GM18868 (cell line): ENCODE data around the gene FYN.
A peak's percentile ranks its signal among the peaks of the same experiment; 100 is the strongest.
"Not testable (repeated sequence)": the region's sequence is repeated elsewhere in the genome, so short reads cannot be mapped to it uniquely, and the experiment has no call there.

Source experiments
- ATAC-seq: cut with Tn5 transposase; IDR thresholded peaks from one replicate; pipeline ENCODE4 v1.9.1; 2021; ENCODE audit warnings: mild to moderate bottlenecking, moderate library complexity; ENCODE audit not compliant: unreplicated experiment

The FYN gene

DNA sequence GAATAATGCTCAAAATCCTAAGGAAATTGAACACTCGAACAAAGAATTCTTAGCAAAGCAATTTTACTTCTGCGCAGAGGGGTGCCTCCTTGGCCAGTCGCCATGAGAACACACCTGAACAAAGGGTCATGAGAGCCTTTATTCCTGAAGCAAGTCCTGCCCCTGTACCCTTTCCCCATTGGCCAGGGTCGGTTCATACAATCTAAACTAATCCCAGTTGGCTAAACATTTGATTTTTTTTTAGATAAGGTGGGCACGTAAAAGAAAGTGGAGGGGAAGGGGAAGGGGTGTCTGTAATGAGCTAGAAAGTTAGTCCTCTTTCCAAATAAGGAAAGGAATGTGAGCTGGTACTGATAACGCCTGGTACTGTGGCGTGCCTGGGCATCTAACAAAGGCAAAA, 37.9 kb downstream of the FYN start:
- ATAC-seq = not testable (repeated sequence)

DNA sequence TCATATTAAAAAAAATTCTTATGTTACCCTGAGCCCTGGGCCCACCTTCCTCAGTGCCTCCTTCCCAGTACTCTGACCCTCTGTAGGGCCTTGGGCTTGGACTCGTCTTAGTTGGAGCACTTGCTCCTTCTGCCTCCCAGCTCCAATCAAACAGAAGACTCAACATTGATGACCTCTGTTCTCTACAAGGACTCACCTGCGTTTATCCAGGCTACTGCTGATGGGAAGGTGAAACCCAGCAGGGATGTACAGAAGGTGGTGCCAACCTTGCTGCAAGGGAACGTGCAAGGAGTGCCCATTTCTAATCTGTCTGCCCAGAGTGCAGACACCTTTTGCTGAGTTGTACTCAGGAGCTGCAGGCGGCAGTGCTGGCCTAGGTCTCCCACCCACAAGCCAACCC, 38.9 kb downstream of the FYN start:
- ATAC-seq = no peak

GRCh38 chr6:111832833-111833418, 40.3 kb downstream of the FYN start:
- peak; percentile 57 for ATAC-seq

DNA sequence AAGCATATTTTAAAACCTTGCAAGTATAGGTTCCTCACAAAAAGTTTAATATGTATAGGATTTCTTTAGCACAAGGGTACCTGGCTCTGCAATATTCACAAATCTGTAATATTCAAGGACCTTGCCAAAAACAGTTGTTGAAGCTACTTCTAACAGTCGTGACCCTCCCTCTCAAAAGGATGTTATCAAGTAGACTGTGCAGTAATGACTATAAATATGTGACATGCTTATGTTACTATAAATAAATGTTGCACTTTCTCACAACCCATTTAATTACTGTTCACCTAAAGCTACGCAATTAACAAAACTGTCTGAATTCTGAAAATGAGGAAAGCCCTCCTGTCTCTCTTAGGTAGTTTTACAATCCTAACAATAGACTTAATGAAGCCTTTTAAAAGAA, 41.8 kb downstream of the FYN start:
- ATAC-seq = no peak

GRCh38 chr6:111829998-111830397, 43.3 kb downstream of the FYN start:
- ATAC-seq = no peak

DNA sequence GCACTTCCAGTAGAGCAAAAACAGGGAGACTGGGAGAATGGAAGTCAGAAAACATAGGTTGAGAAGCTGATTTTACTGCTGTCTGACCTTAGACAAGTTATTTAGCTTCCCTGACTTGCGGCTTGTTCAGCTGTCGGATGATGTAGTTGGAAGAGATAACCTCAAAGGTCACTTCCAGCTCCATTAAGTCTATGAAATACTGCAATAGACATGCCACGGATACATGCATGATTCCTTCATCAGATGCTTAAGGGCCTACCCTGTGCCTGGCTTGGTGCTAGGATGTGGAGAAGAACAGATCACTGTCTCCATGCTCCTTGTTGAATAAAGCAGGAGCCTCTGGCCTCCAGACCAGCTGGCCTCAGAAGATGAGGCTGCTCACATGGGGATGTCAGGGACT, 43.7 kb downstream of the FYN start:
- no peak for ATAC-seq

- ATAC-seq = no peak
Observed at GRCh38 chr6:111828809-111829208, 44.4 kb downstream of the FYN start.

GRCh38 chr6:111825439-111826086, 47.7 kb downstream of the FYN start:
- no peak for ATAC-seq

DNA sequence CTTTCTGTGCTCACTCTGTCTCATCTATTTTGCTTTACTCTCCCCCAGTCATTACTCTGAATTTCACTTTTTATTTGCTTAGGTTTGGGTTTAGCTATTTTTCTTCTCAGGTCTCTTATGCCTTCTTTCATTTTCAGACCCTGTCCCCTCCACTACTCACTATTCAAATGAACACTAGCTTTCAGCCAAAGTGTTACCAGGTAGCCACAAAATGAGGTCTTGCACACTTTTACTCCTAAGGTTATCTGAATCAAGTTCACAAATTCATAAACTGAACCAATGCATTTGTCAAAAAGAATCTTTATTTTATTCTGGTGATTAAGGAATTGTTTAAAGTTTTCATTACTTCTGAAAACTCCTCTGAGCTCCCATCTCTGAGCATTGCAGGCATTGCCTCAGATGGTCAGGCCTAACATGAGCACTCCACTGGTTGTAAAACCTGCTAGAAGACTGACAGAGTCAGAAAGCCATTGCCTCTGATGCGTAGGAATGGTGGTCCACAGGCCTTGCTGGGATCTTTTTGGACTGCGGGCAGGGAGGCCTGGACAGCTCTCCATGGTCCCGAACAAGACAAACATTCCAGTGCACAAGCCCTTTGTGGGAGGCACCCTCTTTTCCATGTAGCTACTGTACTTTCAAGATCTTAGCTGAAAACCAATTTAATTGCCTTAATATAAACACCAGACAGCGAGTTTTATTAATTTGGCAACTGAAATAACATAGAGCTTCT, 48.5 kb downstream of the FYN start:
- ATAC-seq = peak; percentile 65

- peak; percentile 50 for ATAC-seq
Observed at GRCh38 chr6:111823831-111824607, 49.2 kb downstream of the FYN start.

DNA sequence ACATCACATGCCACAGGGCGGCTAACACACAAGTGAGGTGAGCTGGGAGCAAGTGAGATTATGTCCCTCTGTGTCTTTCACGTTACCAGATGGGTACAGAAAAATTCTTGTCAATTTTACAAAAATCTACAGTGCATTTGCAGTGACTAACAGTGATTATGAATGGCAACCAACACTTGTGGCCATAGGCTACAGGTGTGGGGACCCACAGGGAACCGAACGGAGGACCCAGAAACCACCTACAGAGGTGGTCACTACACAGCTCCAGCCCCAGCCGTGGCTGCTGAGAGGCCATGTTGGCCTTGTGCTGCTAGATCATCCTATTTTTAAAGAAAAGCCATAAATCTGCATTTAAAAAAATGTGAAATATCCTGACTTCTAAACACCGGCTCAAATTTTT, 50.2 kb downstream of the FYN start:
- ATAC-seq = no peak

GRCh38 chr6:111819458-111819857, 53.8 kb downstream of the FYN start:
- no peak for ATAC-seq

DNA sequence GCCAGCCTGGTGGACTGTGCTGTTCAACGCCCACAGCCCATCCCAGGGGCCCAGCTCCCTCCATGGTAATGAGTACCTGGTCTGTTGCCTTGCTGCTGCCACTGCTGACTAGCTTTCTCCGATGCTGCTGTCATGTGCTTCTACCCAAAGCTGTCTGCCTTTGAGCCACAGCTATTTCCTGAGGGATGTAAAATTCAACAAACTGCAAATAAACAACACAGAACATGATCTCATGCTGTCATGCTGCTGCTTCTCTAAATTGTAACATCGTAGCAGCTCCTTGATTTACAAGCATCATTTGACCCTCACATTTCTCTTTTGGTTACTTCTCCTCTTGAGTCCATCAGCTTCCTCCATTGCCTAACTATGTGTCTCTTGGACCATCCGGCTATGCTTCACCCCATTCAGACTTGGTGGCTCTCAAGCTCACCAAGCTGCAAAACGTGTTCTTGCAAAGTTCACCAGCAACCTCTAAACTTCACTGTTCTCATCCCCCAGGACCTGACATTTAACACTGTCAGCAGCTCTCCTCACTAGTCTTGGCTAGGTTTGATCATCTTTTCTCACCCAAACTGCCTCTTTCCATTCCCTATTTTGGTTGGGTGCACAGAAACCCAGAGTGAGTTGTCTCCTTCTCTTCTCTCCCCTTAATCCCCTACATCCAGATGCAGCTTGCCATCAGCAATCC, 54.6 kb downstream of the FYN start:
- no peak for ATAC-seq

GRCh38 chr6:111817451-111818120, 55.7 kb downstream of the FYN start:
- no peak for ATAC-seq

DNA sequence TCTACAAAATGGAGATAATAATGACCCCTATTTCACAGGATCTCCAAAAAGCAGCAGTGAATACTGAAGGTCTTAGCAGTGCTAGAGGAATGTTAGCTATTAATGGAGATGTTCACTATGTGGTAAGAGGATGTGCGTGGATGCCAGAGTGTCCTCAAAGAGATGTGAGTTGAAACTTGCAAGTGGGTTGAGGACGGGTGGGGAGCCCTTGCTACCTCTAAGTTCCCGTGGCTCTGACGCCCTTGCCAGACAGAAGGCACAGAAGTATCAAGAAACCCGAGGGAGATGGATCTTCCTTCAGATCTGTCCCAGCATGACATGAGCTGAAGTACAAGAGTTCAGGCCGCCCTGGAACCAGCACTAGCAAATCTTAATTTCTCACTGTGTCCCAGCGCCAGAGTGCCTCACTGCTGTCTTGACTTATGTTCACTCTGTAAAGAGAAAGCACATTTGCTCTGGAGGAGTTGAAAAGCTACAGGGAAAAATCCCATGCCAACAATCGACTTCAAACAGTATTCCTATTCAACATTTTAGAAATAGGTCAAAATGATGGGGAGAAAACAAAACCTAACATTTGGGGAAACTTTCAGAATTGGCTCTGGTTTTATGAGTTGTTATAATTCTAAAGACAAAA, 59.5 kb downstream of the FYN start:
- ATAC-seq = no peak

GRCh38 chr6:111813237-111813636, 60.0 kb downstream of the FYN start:
- ATAC-seq = no peak

DNA sequence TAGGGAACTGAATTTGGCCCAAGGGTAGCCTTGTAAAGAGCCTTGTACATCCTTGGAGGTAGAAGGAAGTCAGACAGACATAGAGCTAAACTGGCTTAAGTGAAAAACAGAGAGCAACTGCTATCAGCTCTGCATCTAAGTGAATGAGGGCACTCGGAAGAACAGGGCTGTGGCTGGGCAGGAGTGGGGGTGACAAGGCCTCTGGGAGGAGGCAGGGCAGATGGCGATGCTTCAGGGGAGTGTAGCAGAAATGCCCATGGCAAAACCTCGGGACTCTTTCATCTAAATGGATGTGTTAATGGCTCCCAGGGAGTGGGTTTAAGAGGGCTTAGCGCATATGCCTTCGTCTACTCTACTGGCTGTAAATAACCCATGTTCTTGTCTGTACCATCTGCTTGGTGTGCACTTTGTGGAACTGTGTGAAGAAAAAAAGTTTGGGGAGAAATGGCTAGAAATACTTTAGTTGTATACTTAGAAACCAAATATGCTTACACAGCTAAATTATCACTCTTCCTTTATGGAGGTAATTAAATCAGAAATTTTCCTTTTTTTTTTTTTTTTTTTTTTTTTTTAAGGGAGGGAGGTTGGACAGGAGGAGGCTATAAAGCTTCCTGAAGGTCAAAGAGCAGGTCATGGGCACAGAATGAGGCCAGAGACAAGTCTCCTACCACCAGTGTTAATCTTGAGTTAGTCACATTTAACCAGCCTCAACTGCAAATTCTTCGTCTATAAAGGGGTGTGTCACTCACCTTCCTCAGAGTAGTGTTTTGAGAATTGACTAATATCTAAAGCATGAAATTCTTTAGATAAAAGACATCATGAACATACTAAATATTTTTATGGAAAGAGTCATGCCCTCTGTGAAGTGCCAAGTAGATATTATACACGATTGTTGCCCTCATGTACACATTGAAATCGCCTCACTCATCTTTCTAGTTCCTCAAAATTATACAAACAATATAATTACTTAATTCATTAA, 60.9 kb downstream of the FYN start:
- ATAC-seq = no peak

- no peak for ATAC-seq
Observed at GRCh38 chr6:111810294-111811131, 62.7 kb downstream of the FYN start.
